HepG2 (cell line): ENCODE measurements around the gene RNF150. TPM values are rescaled to one million over a fixed set of nuclear protein-coding genes. Genes with fewer than 3 reads are reported as not detected.

Source experiments
- ATAC-seq: fragments of 200-7000 bp; cut with Tn5 transposase; 3 replicates; pipeline ENCODE4 v1.9.1; 2020; ENCODE audit warnings: mild to moderate bottlenecking, moderate library complexity
- BruUV-seq: library from RNA; stranded (reverse); fragments of 400-500 nt; replicated peaks from 2 replicates; lab custom pipeline; 2021; lab: Mats Ljungman, UMichigan
- CTCF ChIA-PET: fragments of 300-600 bp; formaldehyde crosslinking; extraction: SDS; loops from one replicate; lab custom pipeline; 2021; ENCODE audit warnings: low total read pairs, inconsistent platforms, low intra/inter-chr PET ratio; lab: Yijun Ruan, JAX
- POLR2A ChIA-PET: fragments of 350-600 bp; sonication (Branson Sonifier 250); formaldehyde crosslinking; loops from one replicate; lab custom pipeline; 2020; ENCODE audit warnings: antibody characterized with exemption, inconsistent platforms; lab: Yijun Ruan, JAX
- DNase-seq: peaks from one replicate; pipeline ENCODE4 v3.0.0-alpha.2; 2015; ENCODE audit warnings: low spot score
- FAIRE-seq: peaks from 3 replicates; lab custom pipeline; 2011; peaks lifted over from hg19 to GRCh38; lab: Jason Lieb, UNC
- H2AFZ ChIP-seq: one replicate; pipeline ENCODE4 v1.6.1; 2011; ENCODE audit warnings: low read length, inconsistent platforms
- H3K27ac ChIP-seq: fragments of 300-600 bp; 3 replicates; pipeline ENCODE4 v1.8.0; 2011; ENCODE audit warnings: mixed run types, mild to moderate bottlenecking, mixed read lengths, low read length, inconsistent platforms; ENCODE audit not compliant: insufficient read depth; ENCODE audit errors: extremely low read length
- H3K27me3 ChIP-seq, 2 experiments: fragments of 200-600 bp in 1 of 2; 2 replicates in 1 of 2; 3 replicates in 1 of 2; pipeline versions ENCODE4 v1.6.0 to v1.8.0; 2011; ENCODE audit warnings: low read length in 2 of 2, mild to moderate bottlenecking in 2 of 2, moderate library complexity in 2 of 2, inconsistent platforms in 1 of 2; ENCODE audit not compliant: insufficient read depth in 2 of 2, control insufficient read depth in 1 of 2
- H3K36me3 ChIP-seq, 2 experiments: fragments of 200-600 bp in 1 of 2; replicated peaks in 1 of 2; 2 replicates in 1 of 2; 3 replicates in 1 of 2; pipeline versions ENCODE4 v1.5.1 to v1.8.0; 2011; ENCODE audit warnings: low read length in 2 of 2, inconsistent platforms in 1 of 2; ENCODE audit not compliant: insufficient read depth in 2 of 2, control insufficient read depth in 1 of 2
- H3K4me1 ChIP-seq: 2 replicates; pipeline ENCODE4 v1.5.1; 2012; ENCODE audit warnings: low read length, inconsistent platforms; ENCODE audit not compliant: insufficient read depth
- H3K4me2 ChIP-seq: 2 replicates; pipeline ENCODE4 v1.6.0; 2011; ENCODE audit warnings: low read depth, low read length, inconsistent platforms
- H3K4me3 ChIP-seq, 3 experiments: fragments of 200-600 bp in 1 of 3; sonication (generic), shearing (Covaris generic) in 1 of 3; replicated peaks in 1 of 3; 2 replicates each; pipeline ENCODE4 v1.5.1; 2011 to 2016; ENCODE audit warnings: low read length in 3 of 3, inconsistent platforms in 2 of 3, low read depth in 2 of 3, mild to moderate bottlenecking in 2 of 3, control low read depth in 1 of 3, mixed read lengths in 1 of 3; ENCODE audit not compliant: insufficient read depth in 1 of 3
- H3K79me2 ChIP-seq: one replicate; pipeline ENCODE4 v1.6.1; 2011; ENCODE audit warnings: low read length, inconsistent platforms; ENCODE audit not compliant: insufficient read depth
- H3K9ac ChIP-seq: 2 replicates; pipeline ENCODE4 v1.6.0; 2011; ENCODE audit warnings: mild to moderate bottlenecking, low read depth, low read length, inconsistent platforms; ENCODE audit not compliant: insufficient read depth
- H3K9me3 ChIP-seq: 2 replicates; pipeline ENCODE4 v1.5.1; 2012; ENCODE audit warnings: mild to moderate bottlenecking, low read length
- H4K20me1 ChIP-seq: 2 replicates; pipeline ENCODE4 v1.6.0; 2011; ENCODE audit warnings: inconsistent platforms, mild to moderate bottlenecking, low read length, moderate library complexity; ENCODE audit not compliant: insufficient read depth
- MED1 ChIP-seq: sonication (generic); formaldehyde crosslinking; IDR thresholded peaks from 2 replicates; pipeline ENCODE4 v1.4.0; 2020; ENCODE audit warnings: missing genetic modification reagents
- MYC ChIP-seq: sonication (generic); formaldehyde crosslinking; IDR thresholded peaks from 2 replicates; pipeline ENCODE4 v1.9.0; 2021; ENCODE audit warnings: missing genetic modification reagents, borderline replicate concordance
- NPAS2 ChIP-seq: sonication (generic); formaldehyde crosslinking; IDR thresholded peaks from 2 replicates; pipeline ENCODE4 v1.8.0; 2022; ENCODE audit warnings: mild to moderate bottlenecking, missing genetic modification reagents, borderline replicate concordance
- RNF2 ChIP-seq: fragments of 450-650 bp; conservative IDR thresholded peaks from 2 replicates; pipeline ENCODE4 v1.6.1; 2016; ENCODE audit warnings: low read depth
- SIN3A ChIP-seq: IDR thresholded peaks from 2 replicates; pipeline ENCODE4 v1.6.1; 2011; ENCODE audit warnings: low read depth, mild to moderate bottlenecking, control low read depth, low read length, borderline replicate concordance
- SSRP1 ChIP-seq: IDR thresholded peaks from 2 replicates; pipeline ENCODE4 v1.6.1; 2016; ENCODE audit warnings: control low read depth
- SYNCRIP ChIP-seq: fragments of 200-400 bp; formaldehyde crosslinking; IDR thresholded peaks from 2 replicates; pipeline ENCODE4 v1.6.1; 2018; ENCODE audit warnings: mild to moderate bottlenecking, low read depth, low read length; ENCODE audit not compliant: insufficient read depth
- YY1 ChIP-seq: IDR thresholded peaks from 2 replicates; pipeline ENCODE4 v1.6.1; 2011; ENCODE audit warnings: low read length, low read depth, moderate library complexity, mild to moderate bottlenecking; ENCODE audit not compliant: insufficient read depth, insufficient replicate concordance
- ZBTB20 ChIP-seq: sonication (generic); formaldehyde crosslinking; IDR thresholded peaks from 2 replicates; pipeline ENCODE4 v1.8.1; 2023; ENCODE audit warnings: missing genetic modification reagents, low read depth, mild to moderate bottlenecking, borderline replicate concordance
- ZNF232 ChIP-seq: sonication (generic); formaldehyde crosslinking; IDR thresholded peaks from 2 replicates; pipeline ENCODE4 v1.4.0; 2020; ENCODE audit warnings: missing genetic modification reagents, borderline replicate concordance
- ZNF530 ChIP-seq: sonication (generic); formaldehyde crosslinking; IDR thresholded peaks from 2 replicates; pipeline ENCODE4 v1.5.0; 2020; ENCODE audit warnings: low read depth, mild to moderate bottlenecking, missing genetic modification reagents
- ZNF549 ChIP-seq: sonication (generic); formaldehyde crosslinking; IDR thresholded peaks from 2 replicates; pipeline ENCODE4 v1.5.0; 2020; ENCODE audit warnings: missing genetic modification reagents
- ZNF564 ChIP-seq: sonication (generic); formaldehyde crosslinking; IDR thresholded peaks from 2 replicates; pipeline ENCODE4 v1.8.1; 2023; ENCODE audit warnings: mild to moderate bottlenecking, missing genetic modification reagents
- ZNF615 ChIP-seq: sonication (generic); formaldehyde crosslinking; IDR thresholded peaks from 2 replicates; pipeline ENCODE4 v1.5.0; 2020; ENCODE audit warnings: mild to moderate bottlenecking, missing genetic modification reagents, borderline replicate concordance
- ZNF652 ChIP-seq: IDR thresholded peaks from 2 replicates; pipeline ENCODE4 v1.6.1; 2016; ENCODE audit warnings: low read depth, borderline replicate concordance
- WGBS: methylation state at CpG from one replicate; pipeline ENCODE4 v1.1.6; 2017; ENCODE audit warnings: low lambda C conversion rate; 5-methylcytosine and 5-hydroxymethylcytosine counted together
- in situ Hi-C: cut with HindIII; loops from 2 replicates; pipeline ENCODE4 v1.10.0; 2017; ENCODE audit warnings: low pct_unique_long_range_greater_than_20kb; ENCODE audit not compliant: extremely low pct_ligation_motif_present
- intact Hi-C: fragments of 100-400 bp; cut with micrococcal nuclease; formaldehyde crosslinking; loops from one replicate; pipeline ENCODE4 v1.10.0; 2022; ENCODE audit not compliant: unreplicated experiment
- polyA plus RNA-seq, 8 experiments: library from polyadenylated mRNA; depleted of rRNA in 3 of 8; stranded (reverse) in 7 of 8; unstranded in 1 of 8; fragments of >200 nt; fragmentation: Illumina TruSeq in 4 of 8; extraction: Trizol in 4 of 8; gene quantifications; 2 replicates each; pipeline versions ENCODE4 v1.2.1 to v1.2.3, GENCODE V29; 2011 to 2016; ENCODE audit warnings: low read depth in 4 of 8, missing spikeins in 1 of 8, mixed read lengths in 1 of 8; ENCODE audit not compliant: insufficient read depth in 1 of 8
- total RNA-seq, 5 experiments: library from RNA; depleted of rRNA; stranded (reverse); fragments of >200 nt; fragmentation: Illumina TruSeq; extraction: Trizol; gene quantifications; 2 replicates each; pipeline ENCODE4 v1.2.3, GENCODE V29; 2016; ENCODE audit warnings: low read depth in 1 of 5
- TF ChIP-seq, protein P1 (sequence below): sonication (generic); formaldehyde crosslinking; IDR thresholded peaks from 2 replicates; pipeline ENCODE4 v1.8.1; 2023; ENCODE audit warnings: missing genetic modification reagents, inconsistent platforms, borderline replicate concordance

Gene RNF150
- total and polyA plus RNA-seq, 2 of the 13 experiments (the other 11 are each of a cell fraction or from before 2014, with no cell fraction given): 0.02 to 0.03 TPM

DNA sequence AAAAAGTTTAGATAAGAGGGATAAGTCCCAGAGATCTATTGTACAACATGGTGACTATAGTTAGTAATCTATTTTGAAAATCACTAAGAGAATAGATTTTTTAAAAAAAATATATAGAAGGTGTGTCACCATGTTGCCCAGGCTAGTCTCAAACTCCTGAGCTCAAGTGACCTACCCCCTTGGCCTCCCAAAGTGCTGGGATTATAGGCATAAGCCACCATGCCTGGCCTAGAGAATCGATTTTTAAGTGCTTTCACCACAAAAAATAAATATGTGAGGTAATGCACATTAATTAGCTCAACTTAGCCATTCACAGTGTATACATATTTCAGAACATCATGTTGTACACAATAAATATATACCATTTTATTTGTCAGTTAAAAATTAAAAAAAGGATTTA lies 320.4 kb downstream of the RNF150 start:
- intact Hi-C loops (no loop called here), in situ Hi-C loops (no loop called here)
- ChIA-PET POLR2A (interaction anchor here (1.6 kb wide), 1 partner anchor 56 kb away, joined by 3 read pairs; no protein-coding TSS in a partner anchor), CTCF (no interaction called here)
- Histone ChIP-seq H3K36me3 (no peaks in the 10 kb centered on the region), H4K20me1 (no peaks in the 10 kb centered on the region), H3K79me2 (no peaks in the 10 kb centered on the region), H3K9ac (no peak overlapping the region), H3K4me1 (0 out of 2 replicates have a peak, but pooled peaks cover 5% of the 10 kb centered on the region), H3K27ac (no peak overlapping the region), H2AFZ (no peak overlapping the region), H3K4me2 (no peak overlapping the region), H3K27me3 (peaks cover 0 to 3% of the 10 kb centered on the region in 2 experiments; a peak in 2 of 5 replicates), H3K4me3 (no peak overlapping the region), H3K9me3 (no peaks in the 10 kb centered on the region)
- FAIRE-seq (no peak), DNase-seq (no peak), ATAC-seq (no peak)
- BruUV-seq: no TSS peak
- TF ChIP-seq ZNF549 (CRISPR knock-in tag): no peak
- no peak for TF ChIP-seq ZNF232 (CRISPR knock-in tag)
- no peak for TF ChIP-seq ZNF530
- TF ChIP-seq MED1 (CRISPR knock-in tag): no peak
- no peak for TF ChIP-seq SIN3A
- no peak for TF ChIP-seq SSRP1 (CRISPR knock-in tag)
- TF ChIP-seq ZNF564 (CRISPR knock-in tag): no peak
- WGBS: 0% methylated on average over 1 of the region's 1 CpG

- CTCF ChIA-PET: no interaction called here
- POLR2A ChIA-PET: no interaction called here
- 33% methylated on average over 3 of the region's 4 CpGs for WGBS
- no peak for TF ChIP-seq ZNF615 (CRISPR knock-in tag)
- TF ChIP-seq ZBTB20: no peak
- no peak for TF ChIP-seq NPAS2
- TF ChIP-seq SYNCRIP: no peak
- TF ChIP-seq ZNF652 (CRISPR knock-in tag): no peak
- no peak for TF ChIP-seq RNF2
- TF ChIP-seq YY1: no peak
- TF ChIP-seq, protein P1, sequence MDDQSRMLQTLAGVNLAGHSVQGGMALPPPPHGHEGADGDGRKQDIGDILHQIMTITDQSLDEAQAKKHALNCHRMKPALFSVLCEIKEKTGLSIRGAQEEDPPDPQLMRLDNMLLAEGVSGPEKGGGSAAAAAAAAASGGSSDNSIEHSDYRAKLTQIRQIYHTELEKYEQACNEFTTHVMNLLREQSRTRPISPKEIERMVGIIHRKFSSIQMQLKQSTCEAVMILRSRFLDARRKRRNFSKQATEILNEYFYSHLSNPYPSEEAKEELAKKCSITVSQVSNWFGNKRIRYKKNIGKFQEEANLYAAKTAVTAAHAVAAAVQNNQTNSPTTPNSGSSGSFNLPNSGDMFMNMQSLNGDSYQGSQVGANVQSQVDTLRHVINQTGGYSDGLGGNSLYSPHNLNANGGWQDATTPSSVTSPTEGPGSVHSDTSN (CRISPR knock-in tag): no peak
- no peak for TF ChIP-seq MYC
These were observed 321.8 kb downstream of the RNF150 start for GRCh38 chr4:140811429-140811828.

More at GRCh38 chr4:140811429-140811828, 321.8 kb downstream of the RNF150 start:
- no peak for DNase-seq
- no peaks in the 10 kb centered on the region for H3K79me2 ChIP-seq
- peaks cover 0 to 3% of the 10 kb centered on the region in 2 experiments; a peak in 2 of 5 replicates for H3K27me3 ChIP-seq
- intact Hi-C loops (no loop called here), in situ Hi-C loops (no loop called here)
- no peaks in the 10 kb centered on the region for H3K9me3 ChIP-seq
- FAIRE-seq: no peak
- no peak overlapping the region for H2AFZ ChIP-seq
- no peaks in the 10 kb centered on the region for H4K20me1 ChIP-seq
- no peaks in the 10 kb centered on the region for H3K36me3 ChIP-seq
- H3K4me1 ChIP-seq: 0 out of 2 replicates have a peak, but pooled peaks cover 5% of the 10 kb centered on the region
- H3K27ac ChIP-seq: no peak overlapping the region
- ATAC-seq: peak; percentile 23; the same call in 1 of the 3 replicates
- H3K4me2 ChIP-seq: no peak overlapping the region
- H3K9ac ChIP-seq: no peak overlapping the region
- H3K4me3 ChIP-seq: no peak overlapping the region
- no TSS peak for BruUV-seq
